Subcutaneous adipose tissue (tissue), 4 donors: ENCODE measurements around the gene VPS13C. TPM values are rescaled to one million over a fixed set of nuclear protein-coding genes. Genes with fewer than 3 reads are reported as not detected.

ENCODE experiments used
- total RNA-seq, 4 donors: library from RNA; depleted of rRNA; stranded (reverse); fragments of >200 nt; gene quantifications; one replicate each; pipeline ENCODE4 v1.1.0, GENCODE V29; 2016
- TF ChIP-seq, protein P1 (sequence below): fragments of 450-650 bp; IDR thresholded peaks from one replicate; pipeline ENCODE4 v1.5.1; 2016; ENCODE audit warnings: low read depth, mild to moderate bottlenecking, control low read depth, antibody characterized with exemption, moderate library complexity

Gene VPS13C
- total RNA-seq, 4 donors from 2014 or later, result 113 to 141 (median 139) TPM

DNA sequence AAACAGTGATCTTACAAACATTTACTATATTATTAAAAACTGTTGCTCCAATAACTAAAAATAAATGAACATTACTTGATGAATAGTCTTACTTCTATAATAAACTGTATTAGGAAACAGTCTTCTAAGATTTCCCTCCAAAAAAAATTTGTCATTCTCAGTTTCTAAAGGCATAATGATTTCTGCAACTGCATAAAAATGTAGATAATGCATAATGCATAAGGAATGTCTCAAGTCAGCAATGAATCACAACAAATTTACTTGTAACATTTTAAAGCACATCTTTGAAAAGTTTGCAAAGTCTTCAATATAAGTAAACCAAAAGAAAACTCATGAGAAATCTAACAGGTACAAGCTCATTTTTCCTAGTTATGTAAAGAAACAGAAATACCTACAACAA lies 113.5 kb downstream of the VPS13C start:
- TF ChIP-seq, protein P1, sequence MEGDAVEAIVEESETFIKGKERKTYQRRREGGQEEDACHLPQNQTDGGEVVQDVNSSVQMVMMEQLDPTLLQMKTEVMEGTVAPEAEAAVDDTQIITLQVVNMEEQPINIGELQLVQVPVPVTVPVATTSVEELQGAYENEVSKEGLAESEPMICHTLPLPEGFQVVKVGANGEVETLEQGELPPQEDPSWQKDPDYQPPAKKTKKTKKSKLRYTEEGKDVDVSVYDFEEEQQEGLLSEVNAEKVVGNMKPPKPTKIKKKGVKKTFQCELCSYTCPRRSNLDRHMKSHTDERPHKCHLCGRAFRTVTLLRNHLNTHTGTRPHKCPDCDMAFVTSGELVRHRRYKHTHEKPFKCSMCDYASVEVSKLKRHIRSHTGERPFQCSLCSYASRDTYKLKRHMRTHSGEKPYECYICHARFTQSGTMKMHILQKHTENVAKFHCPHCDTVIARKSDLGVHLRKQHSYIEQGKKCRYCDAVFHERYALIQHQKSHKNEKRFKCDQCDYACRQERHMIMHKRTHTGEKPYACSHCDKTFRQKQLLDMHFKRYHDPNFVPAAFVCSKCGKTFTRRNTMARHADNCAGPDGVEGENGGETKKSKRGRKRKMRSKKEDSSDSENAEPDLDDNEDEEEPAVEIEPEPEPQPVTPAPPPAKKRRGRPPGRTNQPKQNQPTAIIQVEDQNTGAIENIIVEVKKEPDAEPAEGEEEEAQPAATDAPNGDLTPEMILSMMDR, result no peak

DNA sequence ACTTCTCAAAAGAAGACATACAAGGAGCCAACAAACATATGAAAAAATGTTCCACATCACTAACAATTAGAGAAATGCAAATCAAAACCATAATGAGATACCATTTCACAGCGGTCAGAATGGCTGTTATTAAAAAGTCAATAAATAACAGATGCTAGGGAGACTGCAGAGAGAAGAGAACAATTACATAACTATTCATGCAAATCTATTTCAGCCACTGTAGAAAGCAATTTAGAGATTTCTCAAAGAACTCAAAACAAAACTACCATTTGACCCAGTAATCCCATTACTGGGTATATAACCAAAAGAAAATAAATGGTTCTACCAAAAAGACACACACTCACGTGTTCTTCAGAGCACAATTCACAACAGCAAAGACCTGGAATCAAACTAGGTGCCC lies 116.3 kb downstream of the VPS13C start:
- TF ChIP-seq, protein P1, result no peak

- TF ChIP-seq, protein P1, result no peak
Observed at GRCh38 chr15:61938249-61938648, 122.0 kb downstream of the VPS13C start.

- TF ChIP-seq, protein P1, result no peak
Observed at GRCh38 chr15:61936528-61937195, 123.6 kb downstream of the VPS13C start.

DNA sequence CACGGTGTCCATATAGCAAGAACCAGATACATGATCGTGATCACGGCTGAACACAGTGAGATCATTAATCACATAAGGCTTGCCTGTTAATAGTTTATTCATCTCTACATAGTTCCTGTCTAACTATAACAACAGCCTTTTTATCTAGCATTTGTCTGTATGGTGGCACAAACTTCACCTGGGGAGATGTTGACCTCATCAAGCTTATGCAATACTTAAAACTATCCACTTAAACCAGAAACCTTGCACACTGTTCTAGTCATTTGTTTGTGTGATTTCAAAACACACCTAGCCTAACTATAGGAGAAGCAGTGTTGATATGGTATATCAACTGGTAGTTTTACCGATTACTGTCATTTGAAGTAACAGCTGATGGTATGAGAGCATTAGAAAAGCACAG lies 124.8 kb downstream of the VPS13C start:
- TF ChIP-seq, protein P1, result no peak

- TF ChIP-seq, protein P1, result no peak
Observed at GRCh38 chr15:61929452-61929851, 130.8 kb downstream of the VPS13C start.

DNA sequence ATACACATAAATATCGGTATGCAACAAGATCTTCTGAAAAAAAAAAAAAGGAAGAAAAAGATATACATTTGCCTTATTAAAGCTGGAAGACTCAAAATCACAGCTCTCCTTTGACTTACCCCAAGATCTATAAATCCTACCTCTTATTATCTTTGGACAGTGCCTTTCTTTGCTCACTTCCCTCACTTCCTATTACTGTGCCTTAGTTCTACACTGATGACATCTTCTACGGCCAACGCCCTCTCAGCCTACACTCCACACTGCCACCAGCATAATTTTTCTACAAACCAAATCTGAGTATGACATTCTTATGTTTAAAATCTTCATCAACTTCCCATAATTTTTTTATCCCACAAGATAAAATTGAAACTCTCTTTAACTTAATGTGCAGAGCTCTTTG lies 137.1 kb downstream of the VPS13C start:
- TF ChIP-seq, protein P1, result no peak
